HepG2 (cell line): ENCODE results near the gene NDUFA5. TPM values are rescaled to one million over a fixed set of nuclear protein-coding genes. Genes with fewer than 3 reads are reported as not detected.

ENCODE experiments used
- ATM ChIP-seq: fragments of 450-650 bp; IDR thresholded peaks from 2 replicates; pipeline ENCODE4 v1.7.1; 2017; ENCODE audit warnings: mild to moderate bottlenecking, borderline replicate concordance
- DPF2 ChIP-seq: sonication (generic); formaldehyde crosslinking; IDR thresholded peaks from 2 replicates; pipeline ENCODE4 v1.4.0; 2020; ENCODE audit warnings: mild to moderate bottlenecking, low read depth, missing genetic modification reagents, borderline replicate concordance
- EED ChIP-seq: sonication (generic); formaldehyde crosslinking; IDR thresholded peaks from 2 replicates; pipeline ENCODE4 v1.5.0; 2020; ENCODE audit warnings: mild to moderate bottlenecking, missing genetic modification reagents
- ELF4 ChIP-seq: sonication (generic); formaldehyde crosslinking; IDR thresholded peaks from 2 replicates; pipeline ENCODE4 v1.5.0; 2020; ENCODE audit warnings: missing genetic modification reagents, mild to moderate bottlenecking, moderate library complexity, borderline replicate concordance
- ETV6 ChIP-seq: sonication (generic); formaldehyde crosslinking; conservative IDR thresholded peaks from 2 replicates; pipeline ENCODE4 v1.4.0; 2020; ENCODE audit warnings: missing genetic modification reagents
- FOXO1 ChIP-seq: sonication (generic); formaldehyde crosslinking; IDR thresholded peaks from 2 replicates; pipeline ENCODE4 v1.4.0; 2020; ENCODE audit warnings: missing genetic modification reagents
- HCFC1 ChIP-seq: fragments of 150-350 bp; IDR thresholded peaks from 2 replicates; pipeline ENCODE4 v1.6.1; 2014; ENCODE audit warnings: low read depth, low read length
- HDAC6 ChIP-seq: fragments of 200-600 bp; sonication (generic); IDR thresholded peaks from 2 replicates; pipeline ENCODE4 v1.7.0; 2017; ENCODE audit warnings: mild to moderate bottlenecking, antibody characterized with exemption, low read length, low read depth
- HOXA5 ChIP-seq: sonication (generic); formaldehyde crosslinking; IDR thresholded peaks from 2 replicates; pipeline ENCODE4 v1.4.0; 2020; ENCODE audit warnings: missing genetic modification reagents
- KLF9 ChIP-seq: IDR thresholded peaks from 2 replicates; pipeline ENCODE4 v1.6.1; 2016; ENCODE audit warnings: low read depth
- NFATC3 ChIP-seq: sonication (generic); formaldehyde crosslinking; IDR thresholded peaks from 2 replicates; pipeline ENCODE4 v1.5.1; 2020; ENCODE audit warnings: mild to moderate bottlenecking, missing genetic modification reagents
- NFRKB ChIP-seq: fragments of 450-650 bp; IDR thresholded peaks from 2 replicates; pipeline ENCODE4 v1.6.1; 2017
- NR3C1 ChIP-seq: sonication (generic); formaldehyde crosslinking; IDR thresholded peaks from 2 replicates; pipeline ENCODE4 v1.4.0; 2020; ENCODE audit warnings: missing genetic modification reagents
- RARA ChIP-seq: IDR thresholded peaks from 2 replicates; pipeline ENCODE4 v1.6.1; 2016; ENCODE audit warnings: missing genetic modification reagents, missing compliant biosample characterization
- RORA ChIP-seq: sonication (generic); formaldehyde crosslinking; IDR thresholded peaks from 2 replicates; pipeline ENCODE4 v1.5.0; 2020; ENCODE audit warnings: mild to moderate bottlenecking, missing genetic modification reagents, moderate library complexity
- SRSF1 ChIP-seq: fragments of 200-400 bp; formaldehyde crosslinking; optimal IDR thresholded peaks from 2 replicates; pipeline ENCODE3; 2017; ENCODE audit warnings: mild to moderate bottlenecking, low read depth, low read length, moderate library complexity
- ZFY ChIP-seq: sonication (generic); formaldehyde crosslinking; IDR thresholded peaks from 2 replicates; pipeline ENCODE4 v1.4.0; 2020; ENCODE audit warnings: missing genetic modification reagents
- ZMYM2 ChIP-seq: sonication (generic); formaldehyde crosslinking; IDR thresholded peaks from 2 replicates; pipeline ENCODE4 v1.8.0; 2022; ENCODE audit warnings: mild to moderate bottlenecking, missing genetic modification reagents
- ZNF296 ChIP-seq: sonication (generic); formaldehyde crosslinking; conservative IDR thresholded peaks from 2 replicates; pipeline ENCODE4 v1.5.0; 2020; ENCODE audit warnings: mild to moderate bottlenecking, missing genetic modification reagents
- ZNF329 ChIP-seq: sonication (generic); formaldehyde crosslinking; IDR thresholded peaks from 2 replicates; pipeline ENCODE4 v1.9.0; 2021; ENCODE audit warnings: low read depth, mild to moderate bottlenecking, missing genetic modification reagents
- ZNF331 ChIP-seq: sonication (generic); formaldehyde crosslinking; IDR thresholded peaks from 2 replicates; pipeline ENCODE4 v1.4.0; 2020; ENCODE audit warnings: missing genetic modification reagents
- ZNF501 ChIP-seq: sonication (generic); formaldehyde crosslinking; IDR thresholded peaks from 2 replicates; pipeline ENCODE4 v1.5.1; 2020; ENCODE audit warnings: mild to moderate bottlenecking, moderate library complexity, missing genetic modification reagents
- ZNF556 ChIP-seq: sonication (generic); formaldehyde crosslinking; IDR thresholded peaks from 2 replicates; pipeline ENCODE4 v1.4.0; 2020; ENCODE audit warnings: mild to moderate bottlenecking, missing genetic modification reagents, borderline replicate concordance
- ZNF7 ChIP-seq: IDR thresholded peaks from 2 replicates; pipeline ENCODE4 v1.6.1; 2016; ENCODE audit warnings: missing biosample characterization, missing genetic modification reagents
- ZNF747 ChIP-seq: sonication (generic); formaldehyde crosslinking; IDR thresholded peaks from 2 replicates; pipeline ENCODE4 v1.8.1; 2023; ENCODE audit warnings: missing genetic modification reagents, mild to moderate bottlenecking, borderline replicate concordance
- ZNF775 ChIP-seq: sonication (generic); formaldehyde crosslinking; IDR thresholded peaks from 2 replicates; pipeline ENCODE4 v1.4.0; 2020; ENCODE audit warnings: missing genetic modification reagents, mild to moderate bottlenecking, moderate library complexity, borderline replicate concordance
- ZNF841 ChIP-seq: sonication (generic); formaldehyde crosslinking; IDR thresholded peaks from 2 replicates; pipeline ENCODE4 v1.8.1; 2023; ENCODE audit warnings: missing genetic modification reagents, borderline replicate concordance
- ZSCAN30 ChIP-seq: sonication (generic); formaldehyde crosslinking; IDR thresholded peaks from 2 replicates; pipeline ENCODE4 v1.5.0; 2020; ENCODE audit warnings: mild to moderate bottlenecking, missing genetic modification reagents
- polyA plus RNA-seq, 8 experiments: library from polyadenylated mRNA; depleted of rRNA in 3 of 8; stranded (reverse) in 7 of 8; unstranded in 1 of 8; fragments of >200 nt; fragmentation: Illumina TruSeq in 4 of 8; extraction: Trizol in 4 of 8; gene quantifications; 2 replicates each; pipeline versions ENCODE4 v1.2.1 to v1.2.3, GENCODE V29; 2011 to 2016; ENCODE audit warnings: low read depth in 4 of 8, missing spikeins in 1 of 8, mixed read lengths in 1 of 8; ENCODE audit not compliant: insufficient read depth in 1 of 8
- total RNA-seq, 5 experiments: library from RNA; depleted of rRNA; stranded (reverse); fragments of >200 nt; fragmentation: Illumina TruSeq; extraction: Trizol; gene quantifications; 2 replicates each; pipeline ENCODE4 v1.2.3, GENCODE V29; 2016; ENCODE audit warnings: low read depth in 1 of 5
- TF ChIP-seq, protein P1 (sequence below): sonication (generic); formaldehyde crosslinking; IDR thresholded peaks from 2 replicates; pipeline ENCODE4 v1.4.0; 2020; ENCODE audit warnings: missing genetic modification reagents, mild to moderate bottlenecking, borderline replicate concordance
- TF ChIP-seq, protein P2 (sequence below): sonication (generic); formaldehyde crosslinking; IDR thresholded peaks from 2 replicates; pipeline ENCODE4 v1.5.0; 2020; ENCODE audit warnings: missing genetic modification reagents, mild to moderate bottlenecking, borderline replicate concordance

The NDUFA5 gene
- total and polyA plus RNA-seq, 2 of the 13 experiments (the other 11 are each of a cell fraction or from before 2014, with no cell fraction given) = 16.9 to 55.9 TPM

DNA sequence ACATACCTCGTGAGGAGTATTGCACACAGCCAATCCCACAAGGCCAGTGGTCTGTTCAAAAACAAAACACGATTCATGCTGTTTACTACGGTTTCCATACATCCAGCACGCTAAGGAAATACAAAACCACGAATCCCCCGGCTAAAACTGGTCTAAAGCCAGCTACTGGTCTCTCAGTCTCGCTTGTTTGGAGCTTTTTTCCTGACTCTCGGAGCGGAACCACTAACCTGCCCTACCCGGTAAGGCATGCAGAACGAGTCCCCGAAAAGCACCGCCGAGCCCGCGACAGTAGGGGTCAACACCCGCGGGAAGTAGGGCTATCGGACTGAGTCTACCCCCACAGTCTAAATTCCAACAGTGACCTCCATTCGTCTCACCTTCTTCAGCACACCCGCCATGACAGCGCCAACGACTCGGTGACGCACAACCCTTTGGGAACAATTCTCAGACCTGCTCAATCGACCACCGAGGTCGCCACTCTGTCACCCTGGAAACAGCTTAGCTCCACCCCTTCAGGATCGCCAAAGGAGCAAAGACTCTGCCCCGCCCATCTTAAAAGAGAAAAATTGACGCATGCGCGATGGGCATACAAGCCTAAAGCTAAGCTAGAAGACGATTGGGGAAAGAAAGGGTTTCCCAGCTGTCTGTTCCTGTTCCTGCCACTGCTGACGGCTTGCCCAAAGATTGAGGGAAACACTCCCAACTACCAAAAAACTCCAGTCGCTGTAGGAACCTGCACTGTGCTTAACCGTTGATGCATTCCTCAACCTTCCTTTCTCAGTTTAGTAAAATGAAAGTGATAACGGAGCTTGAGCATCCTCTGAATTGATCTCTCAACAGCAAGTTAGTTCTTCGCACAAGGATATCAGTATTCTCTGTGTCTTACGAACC is at the start of gene NDUFA5 (continued):
- TF ChIP-seq, protein P1, sequence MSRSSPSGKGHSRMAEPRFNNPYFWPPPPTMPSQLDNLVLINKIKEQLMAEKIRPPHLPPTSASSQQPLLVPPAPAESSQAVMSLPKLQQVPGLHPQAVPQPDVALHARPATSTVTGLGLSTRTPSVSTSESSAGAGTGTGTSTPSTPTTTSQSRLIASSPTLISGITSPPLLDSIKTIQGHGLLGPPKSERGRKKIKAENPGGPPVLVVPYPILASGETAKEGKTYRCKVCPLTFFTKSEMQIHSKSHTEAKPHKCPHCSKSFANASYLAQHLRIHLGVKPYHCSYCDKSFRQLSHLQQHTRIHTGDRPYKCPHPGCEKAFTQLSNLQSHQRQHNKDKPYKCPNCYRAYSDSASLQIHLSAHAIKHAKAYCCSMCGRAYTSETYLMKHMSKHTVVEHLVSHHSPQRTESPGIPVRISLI (CRISPR knock-in tag) = no peak; the same call in 1 of the 2 replicates
- TF ChIP-seq, protein P2, sequence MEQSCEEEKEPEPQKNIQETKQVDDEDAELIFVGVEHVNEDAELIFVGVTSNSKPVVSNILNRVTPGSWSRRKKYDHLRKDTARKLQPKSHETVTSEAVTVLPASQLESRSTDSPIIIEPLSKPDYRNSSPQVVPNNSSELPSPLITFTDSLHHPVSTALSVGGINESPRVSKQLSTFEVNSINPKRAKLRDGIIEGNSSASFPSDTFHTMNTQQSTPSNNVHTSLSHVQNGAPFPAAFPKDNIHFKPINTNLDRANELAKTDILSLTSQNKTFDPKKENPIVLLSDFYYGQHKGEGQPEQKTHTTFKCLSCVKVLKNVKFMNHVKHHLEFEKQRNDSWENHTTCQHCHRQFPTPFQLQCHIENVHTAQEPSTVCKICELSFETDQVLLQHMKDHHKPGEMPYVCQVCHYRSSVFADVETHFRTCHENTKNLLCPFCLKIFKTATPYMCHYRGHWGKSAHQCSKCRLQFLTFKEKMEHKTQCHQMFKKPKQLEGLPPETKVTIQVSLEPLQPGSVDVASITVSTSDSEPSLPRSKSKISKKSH (CRISPR knock-in tag) = no peak
- TF ChIP-seq ELF4 (CRISPR knock-in tag) = 0 out of 2 replicates have a peak, but pooled peaks have one; percentile 22
- TF ChIP-seq ZMYM2 (CRISPR knock-in tag) = no peak
- TF ChIP-seq ZNF329 (CRISPR knock-in tag) = peak; percentile 61; the same call in 1 of the 2 replicates
- 0 out of 2 replicates have a peak, but pooled peaks have one; percentile 23 for TF ChIP-seq ZNF7
- TF ChIP-seq HDAC6 = no peak
- no peak for TF ChIP-seq NFATC3 (CRISPR knock-in tag)
- peak; percentile 63; the same call in 1 of the 2 replicates for TF ChIP-seq HCFC1
- TF ChIP-seq ZNF841 (CRISPR knock-in tag) = no peak
- peak; percentile 34; the same call in 1 of the 2 replicates for TF ChIP-seq ZNF747 (CRISPR knock-in tag)
- no peak for TF ChIP-seq ATM
- no peak for TF ChIP-seq RARA (CRISPR knock-in tag)
- no peak; the same call in 1 of the 2 replicates for TF ChIP-seq ZNF331 (CRISPR knock-in tag)
- 0 out of 2 replicates have a peak, but pooled peaks have one; percentile 29 for TF ChIP-seq NFRKB
- no peak for TF ChIP-seq DPF2 (CRISPR knock-in tag)
- no peak for TF ChIP-seq KLF9 (CRISPR knock-in tag)
- no peak for TF ChIP-seq NR3C1
- TF ChIP-seq ZNF775 (CRISPR knock-in tag) = no peak
- TF ChIP-seq SRSF1 = no peak
- peak; percentile 76 for TF ChIP-seq ZNF501 (CRISPR knock-in tag)
- no peak; the same call in 1 of the 2 replicates for TF ChIP-seq ZSCAN30 (CRISPR knock-in tag)
- TF ChIP-seq ZFY (CRISPR knock-in tag) = peak; percentile 47; the same call in 1 of the 2 replicates
- TF ChIP-seq ZNF556 = peak; percentile 61; the same call in 1 of the 2 replicates
- TF ChIP-seq HOXA5 (CRISPR knock-in tag) = no peak
- no peak for TF ChIP-seq RORA (CRISPR knock-in tag)
- TF ChIP-seq ZNF296 (CRISPR knock-in tag) = no peak
- no peak for TF ChIP-seq EED (CRISPR knock-in tag)
- no peak for TF ChIP-seq ETV6 (CRISPR knock-in tag)
- TF ChIP-seq FOXO1 (CRISPR knock-in tag) = no peak
